HCT116 (cell line): ENCODE measurements around the gene UCHL3.

ENCODE experiments used
- ELF1 ChIP-seq: IDR thresholded peaks from 2 replicates; pipeline ENCODE4 v1.6.1; 2012; ENCODE audit warnings: low read depth, borderline replicate concordance
- EZH2phosphoT487 ChIP-seq: fragments of 200-600 bp; IDR thresholded peaks from 2 replicates; pipeline ENCODE4 v1.6.1; 2018; ENCODE audit warnings: antibody characterized with exemption, borderline replicate concordance
- MAX ChIP-seq: IDR thresholded peaks from 2 replicates; pipeline ENCODE4 v1.6.1; 2012
- POLR2A ChIP-seq: IDR thresholded peaks from 2 replicates; pipeline ENCODE4 v1.7.0; 2011; ENCODE audit warnings: borderline replicate concordance; ENCODE audit not compliant: insufficient read depth, insufficient read length; ENCODE audit errors: extremely low read depth
- POLR2AphosphoS5 ChIP-seq: IDR thresholded peaks from 2 replicates; pipeline ENCODE4 v1.6.1; 2011; ENCODE audit warnings: mild to moderate bottlenecking, low read depth, low read length, moderate library complexity
- SRF ChIP-seq: IDR thresholded peaks from 2 replicates; pipeline ENCODE4 v1.6.1; 2012; ENCODE audit warnings: low read depth
- YY1 ChIP-seq: IDR thresholded peaks from 2 replicates; pipeline ENCODE4 v1.6.1; 2011; ENCODE audit warnings: low read length, low read depth, moderate library complexity, mild to moderate bottlenecking; ENCODE audit not compliant: insufficient replicate concordance; ENCODE audit errors: extremely low read depth
- TF ChIP-seq, protein P1 (sequence below), 3 experiments: fragments of 200-600 bp in 1 of 3; sonication (generic) in 1 of 3; IDR thresholded peaks in 2 of 3; conservative IDR thresholded peaks in 1 of 3; 2 replicates each; pipeline ENCODE4 v1.5.1; 2012 to 2017; ENCODE audit warnings: low read depth in 2 of 3, low read length in 2 of 3, antibody characterized with exemption in 1 of 3, borderline replicate concordance in 1 of 3, control low read depth in 1 of 3, mild to moderate bottlenecking in 1 of 3, mixed read lengths in 1 of 3, mixed run types in 1 of 3, moderate library complexity in 1 of 3; ENCODE audit not compliant: insufficient read depth in 1 of 3

- TF ChIP-seq EZH2phosphoT487 (no peak), POLR2AphosphoS5 (no peak), YY1 (no peak), SRF (no peak), POLR2A (no peak), ELF1 (no peak), MAX (no peak)
- TF ChIP-seq, protein P1, sequence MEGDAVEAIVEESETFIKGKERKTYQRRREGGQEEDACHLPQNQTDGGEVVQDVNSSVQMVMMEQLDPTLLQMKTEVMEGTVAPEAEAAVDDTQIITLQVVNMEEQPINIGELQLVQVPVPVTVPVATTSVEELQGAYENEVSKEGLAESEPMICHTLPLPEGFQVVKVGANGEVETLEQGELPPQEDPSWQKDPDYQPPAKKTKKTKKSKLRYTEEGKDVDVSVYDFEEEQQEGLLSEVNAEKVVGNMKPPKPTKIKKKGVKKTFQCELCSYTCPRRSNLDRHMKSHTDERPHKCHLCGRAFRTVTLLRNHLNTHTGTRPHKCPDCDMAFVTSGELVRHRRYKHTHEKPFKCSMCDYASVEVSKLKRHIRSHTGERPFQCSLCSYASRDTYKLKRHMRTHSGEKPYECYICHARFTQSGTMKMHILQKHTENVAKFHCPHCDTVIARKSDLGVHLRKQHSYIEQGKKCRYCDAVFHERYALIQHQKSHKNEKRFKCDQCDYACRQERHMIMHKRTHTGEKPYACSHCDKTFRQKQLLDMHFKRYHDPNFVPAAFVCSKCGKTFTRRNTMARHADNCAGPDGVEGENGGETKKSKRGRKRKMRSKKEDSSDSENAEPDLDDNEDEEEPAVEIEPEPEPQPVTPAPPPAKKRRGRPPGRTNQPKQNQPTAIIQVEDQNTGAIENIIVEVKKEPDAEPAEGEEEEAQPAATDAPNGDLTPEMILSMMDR (IDR thresholded peaks at IDR 0.05 in 2 of 3, conservative IDR thresholded peaks at IDR 0.05 in 1 of 3; ENCODE audit: borderline replicate concordance in 1 of 3, insufficient read depth in 1 of 3, low read depth in 2 of 3, low read length in 2 of 3): no peak
Measured at GRCh38 chr13:75620020-75620419, 70.4 kb downstream of the UCHL3 start.
